SK-N-SH treated with all-trans-retinoic acid at 6 μM for 48 hours (cell line): ENCODE results near the gene DCUN1D2.

Experiments
- ATAC-seq: fragments of 200-7000 bp; cut with Tn5 transposase; 3 replicates; pipeline ENCODE4 v1.9.1; 2020; ENCODE audit warnings: mild to moderate bottlenecking, moderate library complexity
- ARNTL ChIP-seq: fragments of 450-650 bp; formaldehyde crosslinking; IDR thresholded peaks from 2 replicates; pipeline ENCODE4 v1.5.0; 2020; ENCODE audit warnings: low read depth, mild to moderate bottlenecking, moderate library complexity, borderline replicate concordance
- BACH2 ChIP-seq: fragments of 250-450 bp; sonication (Bioruptor Pico); IDR thresholded peaks from 2 replicates; pipeline ENCODE4 v1.9.0; 2021; ENCODE audit warnings: mild to moderate bottlenecking, borderline replicate concordance
- CSDC2 ChIP-seq: fragments of 250-450 bp; sonication (Bioruptor Pico); IDR thresholded peaks from 2 replicates; pipeline ENCODE4 v1.5.0; 2020; ENCODE audit warnings: mild to moderate bottlenecking, moderate library complexity
- CSRNP3 ChIP-seq: fragments of 250-450 bp; sonication (Bioruptor Pico); IDR thresholded peaks from 2 replicates; pipeline ENCODE4 v1.5.1; 2021; ENCODE audit warnings: mild to moderate bottlenecking, moderate library complexity
- ESRRG ChIP-seq: fragments of 250-450 bp; sonication (Bioruptor Pico); IDR thresholded peaks from 2 replicates; pipeline ENCODE4 v1.6.1; 2021; ENCODE audit warnings: mild to moderate bottlenecking
- GLIS3 ChIP-seq: fragments of 250-450 bp; sonication (Bioruptor Pico); IDR thresholded peaks from 2 replicates; pipeline ENCODE4 v1.5.0; 2020; ENCODE audit warnings: mild to moderate bottlenecking, moderate library complexity
- ISL1 ChIP-seq: fragments of 250-450 bp; sonication (Bioruptor Pico); IDR thresholded peaks from 2 replicates; pipeline ENCODE4 v2.1.2; 2022; ENCODE audit warnings: mild to moderate bottlenecking, moderate library complexity
- OSR1 ChIP-seq: fragments of 250-450 bp; sonication (Bioruptor Pico); IDR thresholded peaks from 2 replicates; pipeline ENCODE4 v1.8.0; 2022; ENCODE audit warnings: moderate library complexity, mild to moderate bottlenecking, inconsistent platforms
- POU6F1 ChIP-seq: fragments of 250-450 bp; sonication (Bioruptor Pico); IDR thresholded peaks from 2 replicates; pipeline ENCODE4 v1.8.0; 2021; ENCODE audit warnings: low read depth, mild to moderate bottlenecking, moderate library complexity, borderline replicate concordance
- PPARA ChIP-seq: fragments of 250-450 bp; sonication (Bioruptor Pico); IDR thresholded peaks from 2 replicates; pipeline ENCODE4 v1.5.0; 2020; ENCODE audit warnings: mild to moderate bottlenecking, borderline replicate concordance
- RARB ChIP-seq: fragments of 250-450 bp; sonication (Bioruptor Pico); IDR thresholded peaks from 2 replicates; pipeline ENCODE4 v1.8.0; 2021; ENCODE audit warnings: mild to moderate bottlenecking, moderate library complexity
- SNAI2 ChIP-seq: fragments of 250-450 bp; sonication (Bioruptor Pico); IDR thresholded peaks from 2 replicates; pipeline ENCODE4 v1.5.0; 2020; ENCODE audit warnings: mild to moderate bottlenecking, moderate library complexity
- TCF4 ChIP-seq: fragments of 250-450 bp; sonication (Bioruptor Pico); IDR thresholded peaks from 2 replicates; pipeline ENCODE4 v1.8.0; 2021; ENCODE audit warnings: mild to moderate bottlenecking, moderate library complexity, borderline replicate concordance
- TOX ChIP-seq: fragments of 250-450 bp; sonication (Bioruptor Pico); IDR thresholded peaks from 2 replicates; pipeline ENCODE4 v1.8.0; 2021; ENCODE audit warnings: mild to moderate bottlenecking, moderate library complexity, borderline replicate concordance
- TSHZ2 ChIP-seq: fragments of 250-450 bp; sonication (Bioruptor Pico); IDR thresholded peaks from 2 replicates; pipeline ENCODE4 v1.5.0; 2020; ENCODE audit warnings: mild to moderate bottlenecking, moderate library complexity
- ZC3H10 ChIP-seq: fragments of 250-450 bp; sonication (Bioruptor Pico); IDR thresholded peaks from 2 replicates; pipeline ENCODE4 v1.5.1; 2021; ENCODE audit warnings: mild to moderate bottlenecking, moderate library complexity
- ZFP3 ChIP-seq: fragments of 250-450 bp; sonication (Bioruptor Pico); IDR thresholded peaks from 2 replicates; pipeline ENCODE4 v1.5.0; 2020; ENCODE audit warnings: mild to moderate bottlenecking, moderate library complexity
- ZFP30 ChIP-seq: fragments of 450-650 bp; formaldehyde crosslinking; IDR thresholded peaks from 2 replicates; pipeline ENCODE4 v1.5.0; 2022; ENCODE audit warnings: mild to moderate bottlenecking, moderate library complexity
- ZNF565 ChIP-seq: fragments of 450-650 bp; formaldehyde crosslinking; conservative IDR thresholded peaks from 2 replicates; pipeline ENCODE4 v1.5.0; 2020; ENCODE audit warnings: low read depth, mild to moderate bottlenecking, moderate library complexity
- ZNF70 ChIP-seq: fragments of 450-650 bp; formaldehyde crosslinking; IDR thresholded peaks from 2 replicates; pipeline ENCODE4 v1.5.0; 2020; ENCODE audit warnings: mild to moderate bottlenecking, moderate library complexity
- ZNF8 ChIP-seq: fragments of 450-650 bp; formaldehyde crosslinking; IDR thresholded peaks from 2 replicates; pipeline ENCODE4 v1.5.0; 2020; ENCODE audit warnings: mild to moderate bottlenecking, moderate library complexity
- TF ChIP-seq, protein P1 (sequence below): fragments of 250-450 bp; sonication (Bioruptor Pico); IDR thresholded peaks from 2 replicates; pipeline ENCODE4 v1.5.1; 2020; ENCODE audit warnings: low read depth, mild to moderate bottlenecking, moderate library complexity

The DCUN1D2 gene

DNA sequence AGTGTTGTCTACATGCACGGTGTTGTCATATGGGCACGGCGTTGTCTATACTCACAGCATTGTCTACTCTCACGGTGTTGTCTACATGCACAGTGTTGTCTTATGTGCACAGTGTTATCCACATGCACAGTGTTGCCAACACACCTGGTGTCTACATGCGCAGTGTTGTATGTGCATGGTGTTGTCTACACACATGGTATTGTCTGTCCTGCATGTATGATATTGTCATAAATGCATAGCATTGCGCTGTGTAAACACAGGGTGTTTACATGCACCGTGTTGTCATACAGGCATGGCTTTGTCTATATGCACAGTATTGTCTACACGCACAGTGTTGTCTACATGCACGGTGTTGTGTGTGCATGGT is 44.0 kb downstream of the DCUN1D2 start:
- TF ChIP-seq ZNF70 (no peak), POU6F1 (CRISPR knock-in tag) (no peak)
- ATAC-seq, result no peak

GRCh38 chr13:113445791-113446487 is 44.6 kb downstream of the DCUN1D2 start:
- no peak for ATAC-seq
- TF ChIP-seq ISL1 (CRISPR knock-in tag) (no peak), TCF4 (CRISPR knock-in tag) (no peak), ZNF565 (no peak), PPARA (CRISPR knock-in tag) (no peak), ARNTL (no peak), SNAI2 (no peak), BACH2 (no peak), ZC3H10 (CRISPR knock-in tag) (no peak), GLIS3 (CRISPR knock-in tag) (no peak), ZFP3 (CRISPR knock-in tag) (no peak), RARB (CRISPR knock-in tag) (no peak), TOX (CRISPR knock-in tag) (no peak), ZNF8 (no peak), OSR1 (CRISPR knock-in tag) (no peak)

DNA sequence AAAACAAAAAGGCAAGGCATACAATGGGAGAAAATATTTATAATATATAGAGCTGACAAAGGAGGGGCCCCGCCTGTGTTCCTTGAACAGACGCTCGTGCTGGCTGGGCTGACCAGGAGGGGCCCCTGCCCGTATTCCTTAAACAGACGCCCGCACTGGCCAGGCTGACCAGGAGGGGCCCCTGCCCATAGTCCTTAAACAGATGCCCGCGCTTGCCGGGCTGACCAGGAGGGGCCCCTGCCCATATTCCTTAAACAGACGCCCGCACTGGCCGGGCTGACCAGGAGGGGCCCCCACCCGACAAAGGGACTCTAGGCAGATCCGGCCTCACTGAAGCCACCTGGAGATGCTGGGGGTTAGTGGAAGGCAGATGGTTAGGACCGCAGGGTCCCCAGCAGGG is 46.5 kb downstream of the DCUN1D2 start:
- ATAC-seq, result no peak
- TF ChIP-seq TSHZ2 (CRISPR knock-in tag) (no peak), SNAI2 (no peak)

DNA sequence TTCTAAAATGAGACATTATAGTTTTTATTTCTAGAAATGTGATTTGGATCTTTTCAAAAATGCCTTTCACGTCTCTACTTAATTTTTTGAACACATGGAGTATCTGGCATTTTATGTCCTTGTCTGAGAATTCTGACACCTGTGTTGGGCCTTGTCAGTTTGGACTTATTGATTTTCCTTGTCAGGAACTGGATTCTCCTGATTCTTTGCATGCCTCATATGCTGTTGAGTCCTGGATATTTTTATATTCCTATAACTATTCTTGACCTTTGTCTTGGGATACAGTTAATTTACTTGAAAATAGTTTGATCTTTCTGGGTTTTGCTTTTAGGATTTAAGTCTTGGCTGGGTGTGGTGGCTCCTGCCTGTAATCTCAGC is 47.5 kb downstream of the DCUN1D2 start:
- no peak for ATAC-seq
- no peak for TF ChIP-seq POU6F1 (CRISPR knock-in tag)
- no peak for TF ChIP-seq ZNF565
- TF ChIP-seq ISL1 (CRISPR knock-in tag), result no peak
- TF ChIP-seq CSDC2, result no peak
- TF ChIP-seq ZFP30 (CRISPR knock-in tag), result no peak
- no peak for TF ChIP-seq ESRRG (CRISPR knock-in tag)
- TF ChIP-seq GLIS3 (CRISPR knock-in tag), result no peak
- TF ChIP-seq ZFP3 (CRISPR knock-in tag), result no peak
- TF ChIP-seq TOX (CRISPR knock-in tag), result no peak
- TF ChIP-seq OSR1 (CRISPR knock-in tag), result no peak
- TF ChIP-seq, protein P1, sequence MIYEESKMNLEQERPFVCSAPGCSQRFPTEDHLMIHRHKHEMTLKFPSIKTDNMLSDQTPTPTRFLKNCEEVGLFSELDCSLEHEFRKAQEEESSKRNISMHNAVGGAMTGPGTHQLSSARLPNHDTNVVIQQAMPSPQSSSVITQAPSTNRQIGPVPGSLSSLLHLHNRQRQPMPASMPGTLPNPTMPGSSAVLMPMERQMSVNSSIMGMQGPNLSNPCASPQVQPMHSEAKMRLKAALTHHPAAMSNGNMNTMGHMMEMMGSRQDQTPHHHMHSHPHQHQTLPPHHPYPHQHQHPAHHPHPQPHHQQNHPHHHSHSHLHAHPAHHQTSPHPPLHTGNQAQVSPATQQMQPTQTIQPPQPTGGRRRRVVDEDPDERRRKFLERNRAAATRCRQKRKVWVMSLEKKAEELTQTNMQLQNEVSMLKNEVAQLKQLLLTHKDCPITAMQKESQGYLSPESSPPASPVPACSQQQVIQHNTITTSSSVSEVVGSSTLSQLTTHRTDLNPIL (CRISPR knock-in tag), result no peak
- TF ChIP-seq ZNF70, result no peak
- no peak for TF ChIP-seq CSRNP3 (CRISPR knock-in tag)
- no peak for TF ChIP-seq ZC3H10 (CRISPR knock-in tag)
